ENCODE data around the gene FGGY.

DNA sequence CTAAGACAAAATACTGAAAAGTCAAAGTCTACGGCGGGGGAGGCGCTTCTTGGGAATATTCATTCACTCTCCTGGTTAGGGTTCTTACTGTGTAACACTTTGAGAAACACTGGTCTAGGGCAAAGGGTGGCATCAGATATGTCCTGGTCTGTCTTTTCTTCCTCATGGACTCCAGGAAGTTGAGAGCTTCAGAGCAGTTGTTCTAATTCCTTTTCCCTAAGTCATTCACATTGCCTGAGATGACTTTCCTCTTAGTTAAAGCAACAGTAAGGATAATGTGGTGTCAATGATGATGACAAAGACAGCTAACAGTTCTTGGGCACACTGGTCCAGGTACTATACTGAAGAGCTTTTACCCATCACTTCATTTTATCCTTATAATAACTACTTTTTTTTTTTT, 27.0 kb downstream of the FGGY start:
- TF ChIP-seq, protein P1, sequence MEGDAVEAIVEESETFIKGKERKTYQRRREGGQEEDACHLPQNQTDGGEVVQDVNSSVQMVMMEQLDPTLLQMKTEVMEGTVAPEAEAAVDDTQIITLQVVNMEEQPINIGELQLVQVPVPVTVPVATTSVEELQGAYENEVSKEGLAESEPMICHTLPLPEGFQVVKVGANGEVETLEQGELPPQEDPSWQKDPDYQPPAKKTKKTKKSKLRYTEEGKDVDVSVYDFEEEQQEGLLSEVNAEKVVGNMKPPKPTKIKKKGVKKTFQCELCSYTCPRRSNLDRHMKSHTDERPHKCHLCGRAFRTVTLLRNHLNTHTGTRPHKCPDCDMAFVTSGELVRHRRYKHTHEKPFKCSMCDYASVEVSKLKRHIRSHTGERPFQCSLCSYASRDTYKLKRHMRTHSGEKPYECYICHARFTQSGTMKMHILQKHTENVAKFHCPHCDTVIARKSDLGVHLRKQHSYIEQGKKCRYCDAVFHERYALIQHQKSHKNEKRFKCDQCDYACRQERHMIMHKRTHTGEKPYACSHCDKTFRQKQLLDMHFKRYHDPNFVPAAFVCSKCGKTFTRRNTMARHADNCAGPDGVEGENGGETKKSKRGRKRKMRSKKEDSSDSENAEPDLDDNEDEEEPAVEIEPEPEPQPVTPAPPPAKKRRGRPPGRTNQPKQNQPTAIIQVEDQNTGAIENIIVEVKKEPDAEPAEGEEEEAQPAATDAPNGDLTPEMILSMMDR (IDR thresholded peaks at IDR 0.05): no peak
- no peak for TF ChIP-seq POLR2A (IDR thresholded peaks at IDR 0.05)
